ENCODE results near the gene ACSM5. TPM values are rescaled to one million over a fixed set of nuclear protein-coding genes. Genes with fewer than 3 reads are reported as not detected.

ACSM5 gene
- 2.3 TPM for total RNA-seq

GRCh38 chr16:20409398-20410120 is at the start of gene ACSM5:
Gene ACSM5, plus strand, starts transcription at chr16:20409534. Its CDS starts 1,951 bp downstream, at chr16:20411485.
- DNase-seq (ENCODE audit: low spot score), result no peak

- no peak for DNase-seq (ENCODE audit: low spot score)
Measured at GRCh38 chr16:20359997-20360396, 49.3 kb upstream of the ACSM5 start.

- DNase-seq (ENCODE audit: low spot score), result no peak
Measured at GRCh38 chr16:20363191-20363590, 46.1 kb upstream of the ACSM5 start.

- no peak for DNase-seq (ENCODE audit: low spot score)
Measured at GRCh38 chr16:20364051-20364450, 45.3 kb upstream of the ACSM5 start.

GRCh38 chr16:20369452-20370054 is 39.8 kb upstream of the ACSM5 start:
- no peak for DNase-seq (ENCODE audit: low spot score)

- no peak for DNase-seq (ENCODE audit: low spot score)
Measured at GRCh38 chr16:20372701-20373100, 36.6 kb upstream of the ACSM5 start.

- no peak for DNase-seq (ENCODE audit: low spot score)
Measured at GRCh38 chr16:20377181-20377580, 32.2 kb upstream of the ACSM5 start.

- DNase-seq (ENCODE audit: low spot score), result no peak
Measured at GRCh38 chr16:20380782-20381181, 28.6 kb upstream of the ACSM5 start.

- DNase-seq (ENCODE audit: low spot score), result no peak
Measured at GRCh38 chr16:20382202-20382948, 27.0 kb upstream of the ACSM5 start.

- DNase-seq (ENCODE audit: low spot score), result peak; percentile 67
Measured at GRCh38 chr16:20383106-20384029, 26.0 kb upstream of the ACSM5 start.

GRCh38 chr16:20385844-20386832 is 23.2 kb upstream of the ACSM5 start:
- peak; percentile 60 for DNase-seq (ENCODE audit: low spot score)

GRCh38 chr16:20387978-20388377 is 21.4 kb upstream of the ACSM5 start:
- DNase-seq (ENCODE audit: low spot score), result no peak

GRCh38 chr16:20388854-20389253 is 20.5 kb upstream of the ACSM5 start:
- no peak for DNase-seq (ENCODE audit: low spot score)

- DNase-seq (ENCODE audit: low spot score), result no peak
Measured at GRCh38 chr16:20391045-20391444, 18.3 kb upstream of the ACSM5 start.

GRCh38 chr16:20393801-20394577 is 15.3 kb upstream of the ACSM5 start:
- DNase-seq (ENCODE audit: low spot score), result no peak

- DNase-seq (ENCODE audit: low spot score), result no peak
Measured at GRCh38 chr16:20395946-20396345, 13.4 kb upstream of the ACSM5 start.

- DNase-seq (ENCODE audit: low spot score), result no peak
Measured at GRCh38 chr16:20396846-20397467, 12.4 kb upstream of the ACSM5 start.

GRCh38 chr16:20397468-20398074 is 11.8 kb upstream of the ACSM5 start:
- no peak for DNase-seq (ENCODE audit: low spot score)

GRCh38 chr16:20398603-20399002 is 10.7 kb upstream of the ACSM5 start:
- DNase-seq (ENCODE audit: low spot score), result no peak
